GM23338 (cell line): Measurements from ENCODE around the gene RHO. TPM values are rescaled to one million over a fixed set of nuclear protein-coding genes. Genes with fewer than 3 reads are reported as not detected.

Experiments
- ATAC-seq: fragments of 200-7000 bp; cut with Tn5 transposase; 3 replicates; pipeline ENCODE4 v1.9.1; 2020
- DNase-seq: peaks from one replicate; pipeline ENCODE4 v3.0.0-alpha.2; 2015; ENCODE audit warnings: low spot score
- H2AFZ ChIP-seq: fragments of 200-600 bp; sonication (generic); 2 replicates; pipeline ENCODE4 v1.8.0; 2016; ENCODE audit warnings: antibody characterized with exemption, mild to moderate bottlenecking, moderate library complexity
- H3F3A ChIP-seq: fragments of 200-600 bp; sonication (generic); replicated peaks from 2 replicates; pipeline ENCODE4 v1.8.0; 2017; ENCODE audit warnings: antibody characterized with exemption, mixed run types, low read depth
- H3K27ac ChIP-seq: fragments of 200-600 bp; sonication (generic); 2 replicates; pipeline ENCODE4 v1.6.1; 2016; ENCODE audit warnings: low read depth
- H3K27me3 ChIP-seq: fragments of 200-600 bp; sonication (generic); 2 replicates; pipeline ENCODE4 v1.8.0; 2016; ENCODE audit warnings: mild to moderate bottlenecking, mixed run types, moderate library complexity; ENCODE audit not compliant: insufficient read depth
- H3K36me3 ChIP-seq: fragments of 200-600 bp; sonication (generic); 2 replicates; pipeline ENCODE4 v1.8.0; 2016; ENCODE audit warnings: mild to moderate bottlenecking; ENCODE audit not compliant: insufficient read depth
- H3K4me1 ChIP-seq: fragments of 200-600 bp; sonication (generic); 2 replicates; pipeline ENCODE4 v1.8.0; 2016; ENCODE audit warnings: mild to moderate bottlenecking, moderate library complexity; ENCODE audit not compliant: insufficient read depth
- H3K4me2 ChIP-seq: fragments of 200-600 bp; sonication (generic); 2 replicates; pipeline ENCODE4 v1.7.1; 2017; ENCODE audit warnings: mixed run types
- H3K4me3 ChIP-seq: fragments of 200-600 bp; sonication (generic); 2 replicates; pipeline ENCODE4 v1.6.1; 2016; ENCODE audit warnings: mixed run types
- H3K79me2 ChIP-seq: fragments of 200-600 bp; sonication (generic); replicated peaks from 2 replicates; pipeline ENCODE4 v1.8.0; 2017; ENCODE audit warnings: mild to moderate bottlenecking; ENCODE audit not compliant: insufficient read depth
- H3K9me2 ChIP-seq: fragments of 200-600 bp; sonication (generic); 2 replicates; pipeline ENCODE4 v1.8.0; 2017; ENCODE audit not compliant: insufficient read depth
- H4K20me1 ChIP-seq: fragments of 200-600 bp; sonication (generic); replicated peaks from 2 replicates; pipeline ENCODE4 v1.8.0; 2017; ENCODE audit warnings: mild to moderate bottlenecking; ENCODE audit not compliant: insufficient read depth
- H3K27ac Mint-ChIP-seq: 2 replicates; pipeline ENCODE4 v1.8.0; 2020; ENCODE audit warnings: inconsistent platforms, mild to moderate bottlenecking, moderate library complexity, mixed read lengths
- H3K27me3 Mint-ChIP-seq: 3 replicates; pipeline ENCODE4 v1.8.0; 2022; ENCODE audit warnings: low read depth, mild to moderate bottlenecking, moderate library complexity, mixed read lengths, inconsistent platforms; ENCODE audit not compliant: insufficient read depth, poor library complexity
- H3K36me3 Mint-ChIP-seq: 3 replicates; pipeline ENCODE4 v1.8.0; 2021; ENCODE audit warnings: low read depth, mild to moderate bottlenecking, inconsistent platforms, moderate library complexity, mixed read lengths
- H3K4me1 Mint-ChIP-seq: 3 replicates; pipeline ENCODE4 v1.8.0; 2020; ENCODE audit warnings: mild to moderate bottlenecking, inconsistent platforms, mixed read lengths
- H3K4me3 Mint-ChIP-seq: 3 replicates; pipeline ENCODE4 v1.8.0; 2021; ENCODE audit warnings: moderate library complexity, mild to moderate bottlenecking, inconsistent platforms, mixed read lengths
- H3K9me3 Mint-ChIP-seq: 3 replicates; pipeline ENCODE4 v1.8.0; 2020; ENCODE audit warnings: moderate library complexity, mild to moderate bottlenecking, inconsistent platforms, mixed read lengths
- CREB1 ChIP-seq: fragments of 250-450 bp; sonication (Bioruptor Pico); IDR thresholded peaks from 2 replicates; pipeline ENCODE4 v1.5.0; 2020; ENCODE audit warnings: low read depth, mild to moderate bottlenecking, moderate library complexity
- EZH2 ChIP-seq: fragments of 200-600 bp; sonication (generic); IDR thresholded peaks from one replicate; pipeline ENCODE4 v1.8.0; 2017; ENCODE audit warnings: antibody characterized with exemption, mild to moderate bottlenecking, low read depth; ENCODE audit not compliant: unreplicated experiment
- EZH2phosphoT487 ChIP-seq: fragments of 200-600 bp; sonication (generic); IDR thresholded peaks from one replicate; pipeline ENCODE4 v1.8.1; 2018; ENCODE audit warnings: antibody characterized with exemption; ENCODE audit not compliant: unreplicated experiment
- JUNB ChIP-seq: IDR thresholded peaks from one replicate; pipeline ENCODE4 v1.6.1; 2016; ENCODE audit warnings: antibody characterized with exemption; ENCODE audit not compliant: unreplicated experiment
- NANOG ChIP-seq: IDR thresholded peaks from 2 replicates; pipeline ENCODE4 v1.6.1; 2016; ENCODE audit warnings: antibody characterized with exemption, borderline replicate concordance
- POLR2AphosphoS5 ChIP-seq: IDR thresholded peaks from 2 replicates; pipeline ENCODE4 v1.6.1; 2016; ENCODE audit warnings: antibody characterized with exemption, low read depth
- STAT1 ChIP-seq: IDR thresholded peaks from one replicate; pipeline ENCODE4 v1.6.1; 2016; ENCODE audit warnings: antibody characterized with exemption; ENCODE audit not compliant: unreplicated experiment
- ZNF114 ChIP-seq: fragments of 250-450 bp; sonication (Bioruptor Pico); IDR thresholded peaks from 2 replicates; pipeline ENCODE4 v1.5.0; 2020; ENCODE audit warnings: mild to moderate bottlenecking, moderate library complexity
- ZNF331 ChIP-seq: fragments of 250-450 bp; sonication (Bioruptor Pico); IDR thresholded peaks from 2 replicates; pipeline ENCODE4 v1.5.0; 2020; ENCODE audit warnings: low read depth, mild to moderate bottlenecking, moderate library complexity
- polyA plus RNA-seq: library from polyadenylated mRNA; unstranded; fragments of >200 nt; fragmentation: Nextera tagmentation; extraction: Ambion mirVana; gene quantifications from 2 replicates; pipeline ENCODE4 v1.2.1, GENCODE V29; 2016
- total RNA-seq: library from RNA; depleted of rRNA; stranded (reverse); fragments of >200 nt; shearing (Covaris generic); gene quantifications from 2 replicates; pipeline ENCODE4 v1.2.3, GENCODE V29; 2014
- TF ChIP-seq, protein P1 (sequence below), 2 experiments: fragments of 200-600 bp in 1 of 2; sonication (generic) in 1 of 2; conservative IDR thresholded peaks; 2 replicates each; pipeline versions ENCODE4 v1.5.1 to v1.6.1; 2016 to 2017; ENCODE audit warnings: antibody characterized with exemption in 2 of 2, low read depth in 2 of 2, mild to moderate bottlenecking in 2 of 2, moderate library complexity in 1 of 2
- TF ChIP-seq, protein P2 (sequence below): IDR thresholded peaks from 2 replicates; pipeline ENCODE4 v1.6.1; 2016; ENCODE audit warnings: antibody characterized with exemption
- TF ChIP-seq, protein P3 (sequence below): fragments of 250-450 bp; sonication (Bioruptor Pico); IDR thresholded peaks from 2 replicates; pipeline ENCODE4 v1.5.0; 2020; ENCODE audit warnings: mild to moderate bottlenecking, moderate library complexity
- TF ChIP-seq, protein P4 (sequence below): IDR thresholded peaks from one replicate; pipeline ENCODE4 v1.6.1; 2018; ENCODE audit warnings: antibody characterized with exemption; ENCODE audit not compliant: unreplicated experiment

Gene RHO
- total and polyA plus RNA-seq, 2 experiments from 2014 or later = not detected

DNA sequence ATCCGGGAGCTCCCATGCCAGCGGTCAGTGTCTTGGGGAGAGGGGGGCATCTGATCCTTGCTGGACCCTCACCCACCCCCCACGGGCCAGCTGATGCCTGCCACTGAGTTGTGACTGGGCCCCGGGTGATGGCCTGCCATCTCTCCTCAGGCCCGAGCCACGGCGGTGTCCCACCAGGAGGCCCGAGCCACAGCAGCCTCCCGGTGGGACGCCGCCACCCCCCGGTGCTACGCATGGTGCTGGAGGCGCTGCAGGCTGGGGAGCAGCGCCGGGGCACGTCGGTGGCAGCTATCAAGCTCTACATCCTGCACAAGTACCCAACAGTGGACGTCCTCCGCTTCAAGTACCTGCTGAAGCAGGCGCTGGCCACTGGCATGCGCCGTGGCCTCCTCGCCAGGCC lies 18.8 kb downstream of the RHO start:
- H3F3A ChIP-seq = no peaks in the 10 kb centered on the region
- Mint-ChIP-seq H3K27ac (no peak overlapping the region), H3K36me3 (no peaks in the 10 kb centered on the region), H3K9me3 (no peaks in the 10 kb centered on the region), H3K27me3 (peaks cover 8% of the 10 kb centered on the region), H3K4me1 (peaks cover 8% of the 10 kb centered on the region), H3K4me3 (no peak overlapping the region)
- no peaks in the 10 kb centered on the region for H3K4me1 ChIP-seq
- no peaks in the 10 kb centered on the region for H3K36me3 ChIP-seq
- H3K4me2 ChIP-seq = no peak overlapping the region
- no peak for TF ChIP-seq EZH2phosphoT487
- TF ChIP-seq, protein P1, sequence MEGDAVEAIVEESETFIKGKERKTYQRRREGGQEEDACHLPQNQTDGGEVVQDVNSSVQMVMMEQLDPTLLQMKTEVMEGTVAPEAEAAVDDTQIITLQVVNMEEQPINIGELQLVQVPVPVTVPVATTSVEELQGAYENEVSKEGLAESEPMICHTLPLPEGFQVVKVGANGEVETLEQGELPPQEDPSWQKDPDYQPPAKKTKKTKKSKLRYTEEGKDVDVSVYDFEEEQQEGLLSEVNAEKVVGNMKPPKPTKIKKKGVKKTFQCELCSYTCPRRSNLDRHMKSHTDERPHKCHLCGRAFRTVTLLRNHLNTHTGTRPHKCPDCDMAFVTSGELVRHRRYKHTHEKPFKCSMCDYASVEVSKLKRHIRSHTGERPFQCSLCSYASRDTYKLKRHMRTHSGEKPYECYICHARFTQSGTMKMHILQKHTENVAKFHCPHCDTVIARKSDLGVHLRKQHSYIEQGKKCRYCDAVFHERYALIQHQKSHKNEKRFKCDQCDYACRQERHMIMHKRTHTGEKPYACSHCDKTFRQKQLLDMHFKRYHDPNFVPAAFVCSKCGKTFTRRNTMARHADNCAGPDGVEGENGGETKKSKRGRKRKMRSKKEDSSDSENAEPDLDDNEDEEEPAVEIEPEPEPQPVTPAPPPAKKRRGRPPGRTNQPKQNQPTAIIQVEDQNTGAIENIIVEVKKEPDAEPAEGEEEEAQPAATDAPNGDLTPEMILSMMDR (conservative IDR thresholded peaks at IDR 0.05; ENCODE audit: low read depth in 2 of 2) = no peak
- TF ChIP-seq ZNF331 (CRISPR knock-in tag) = no peak
- no peak for TF ChIP-seq EZH2
- TF ChIP-seq STAT1 = no peak
- no peak for TF ChIP-seq POLR2AphosphoS5
- TF ChIP-seq, protein P2, sequence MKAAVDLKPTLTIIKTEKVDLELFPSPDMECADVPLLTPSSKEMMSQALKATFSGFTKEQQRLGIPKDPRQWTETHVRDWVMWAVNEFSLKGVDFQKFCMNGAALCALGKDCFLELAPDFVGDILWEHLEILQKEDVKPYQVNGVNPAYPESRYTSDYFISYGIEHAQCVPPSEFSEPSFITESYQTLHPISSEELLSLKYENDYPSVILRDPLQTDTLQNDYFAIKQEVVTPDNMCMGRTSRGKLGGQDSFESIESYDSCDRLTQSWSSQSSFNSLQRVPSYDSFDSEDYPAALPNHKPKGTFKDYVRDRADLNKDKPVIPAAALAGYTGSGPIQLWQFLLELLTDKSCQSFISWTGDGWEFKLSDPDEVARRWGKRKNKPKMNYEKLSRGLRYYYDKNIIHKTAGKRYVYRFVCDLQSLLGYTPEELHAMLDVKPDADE = no peak
- no peak for TF ChIP-seq NANOG
- TF ChIP-seq ZNF114 (CRISPR knock-in tag) = no peak
- TF ChIP-seq, protein P3, sequence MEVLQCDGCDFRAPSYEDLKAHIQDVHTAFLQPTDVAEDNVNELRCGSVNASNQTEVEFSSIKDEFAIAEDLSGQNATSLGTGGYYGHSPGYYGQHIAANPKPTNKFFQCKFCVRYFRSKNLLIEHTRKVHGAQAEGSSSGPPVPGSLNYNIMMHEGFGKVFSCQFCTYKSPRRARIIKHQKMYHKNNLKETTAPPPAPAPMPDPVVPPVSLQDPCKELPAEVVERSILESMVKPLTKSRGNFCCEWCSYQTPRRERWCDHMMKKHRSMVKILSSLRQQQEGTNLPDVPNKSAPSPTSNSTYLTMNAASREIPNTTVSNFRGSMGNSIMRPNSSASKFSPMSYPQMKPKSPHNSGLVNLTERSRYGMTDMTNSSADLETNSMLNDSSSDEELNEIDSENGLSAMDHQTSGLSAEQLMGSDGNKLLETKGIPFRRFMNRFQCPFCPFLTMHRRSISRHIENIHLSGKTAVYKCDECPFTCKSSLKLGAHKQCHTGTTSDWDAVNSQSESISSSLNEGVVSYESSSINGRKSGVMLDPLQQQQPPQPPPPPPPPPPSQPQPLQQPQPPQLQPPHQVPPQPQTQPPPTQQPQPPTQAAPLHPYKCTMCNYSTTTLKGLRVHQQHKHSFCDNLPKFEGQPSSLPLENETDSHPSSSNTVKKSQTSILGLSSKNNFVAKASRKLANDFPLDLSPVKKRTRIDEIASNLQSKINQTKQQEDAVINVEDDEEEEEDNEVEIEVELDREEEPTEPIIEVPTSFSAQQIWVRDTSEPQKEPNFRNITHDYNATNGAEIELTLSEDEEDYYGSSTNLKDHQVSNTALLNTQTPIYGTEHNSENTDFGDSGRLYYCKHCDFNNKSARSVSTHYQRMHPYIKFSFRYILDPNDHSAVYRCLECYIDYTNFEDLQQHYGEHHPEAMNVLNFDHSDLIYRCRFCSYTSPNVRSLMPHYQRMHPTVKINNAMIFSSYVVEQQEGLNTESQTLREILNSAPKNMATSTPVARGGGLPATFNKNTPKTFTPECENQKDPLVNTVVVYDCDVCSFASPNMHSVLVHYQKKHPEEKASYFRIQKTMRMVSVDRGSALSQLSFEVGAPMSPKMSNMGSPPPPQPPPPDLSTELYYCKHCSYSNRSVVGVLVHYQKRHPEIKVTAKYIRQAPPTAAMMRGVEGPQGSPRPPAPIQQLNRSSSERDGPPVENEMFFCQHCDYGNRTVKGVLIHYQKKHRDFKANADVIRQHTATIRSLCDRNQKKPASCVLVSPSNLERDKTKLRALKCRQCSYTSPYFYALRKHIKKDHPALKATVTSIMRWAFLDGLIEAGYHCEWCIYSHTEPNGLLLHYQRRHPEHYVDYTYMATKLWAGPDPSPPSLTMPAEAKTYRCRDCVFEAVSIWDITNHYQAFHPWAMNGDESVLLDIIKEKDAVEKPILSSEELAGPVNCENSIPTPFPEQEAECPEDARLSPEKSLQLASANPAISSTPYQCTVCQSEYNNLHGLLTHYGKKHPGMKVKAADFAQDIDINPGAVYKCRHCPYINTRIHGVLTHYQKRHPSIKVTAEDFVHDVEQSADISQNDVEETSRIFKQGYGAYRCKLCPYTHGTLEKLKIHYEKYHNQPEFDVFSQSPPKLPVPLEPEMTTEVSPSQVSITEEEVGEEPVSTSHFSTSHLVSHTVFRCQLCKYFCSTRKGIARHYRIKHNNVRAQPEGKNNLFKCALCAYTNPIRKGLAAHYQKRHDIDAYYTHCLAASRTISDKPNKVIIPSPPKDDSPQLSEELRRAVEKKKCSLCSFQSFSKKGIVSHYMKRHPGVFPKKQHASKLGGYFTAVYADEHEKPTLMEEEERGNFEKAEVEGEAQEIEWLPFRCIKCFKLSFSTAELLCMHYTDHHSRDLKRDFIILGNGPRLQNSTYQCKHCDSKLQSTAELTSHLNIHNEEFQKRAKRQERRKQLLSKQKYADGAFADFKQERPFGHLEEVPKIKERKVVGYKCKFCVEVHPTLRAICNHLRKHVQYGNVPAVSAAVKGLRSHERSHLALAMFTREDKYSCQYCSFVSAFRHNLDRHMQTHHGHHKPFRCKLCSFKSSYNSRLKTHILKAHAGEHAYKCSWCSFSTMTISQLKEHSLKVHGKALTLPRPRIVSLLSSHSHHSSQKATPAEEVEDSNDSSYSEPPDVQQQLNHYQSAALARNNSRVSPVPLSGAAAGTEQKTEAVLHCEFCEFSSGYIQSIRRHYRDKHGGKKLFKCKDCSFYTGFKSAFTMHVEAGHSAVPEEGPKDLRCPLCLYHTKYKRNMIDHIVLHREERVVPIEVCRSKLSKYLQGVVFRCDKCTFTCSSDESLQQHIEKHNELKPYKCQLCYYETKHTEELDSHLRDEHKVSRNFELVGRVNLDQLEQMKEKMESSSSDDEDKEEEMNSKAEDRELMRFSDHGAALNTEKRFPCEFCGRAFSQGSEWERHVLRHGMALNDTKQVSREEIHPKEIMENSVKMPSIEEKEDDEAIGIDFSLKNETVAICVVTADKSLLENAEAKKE (CRISPR knock-in tag) = no peak
- TF ChIP-seq, protein P4, sequence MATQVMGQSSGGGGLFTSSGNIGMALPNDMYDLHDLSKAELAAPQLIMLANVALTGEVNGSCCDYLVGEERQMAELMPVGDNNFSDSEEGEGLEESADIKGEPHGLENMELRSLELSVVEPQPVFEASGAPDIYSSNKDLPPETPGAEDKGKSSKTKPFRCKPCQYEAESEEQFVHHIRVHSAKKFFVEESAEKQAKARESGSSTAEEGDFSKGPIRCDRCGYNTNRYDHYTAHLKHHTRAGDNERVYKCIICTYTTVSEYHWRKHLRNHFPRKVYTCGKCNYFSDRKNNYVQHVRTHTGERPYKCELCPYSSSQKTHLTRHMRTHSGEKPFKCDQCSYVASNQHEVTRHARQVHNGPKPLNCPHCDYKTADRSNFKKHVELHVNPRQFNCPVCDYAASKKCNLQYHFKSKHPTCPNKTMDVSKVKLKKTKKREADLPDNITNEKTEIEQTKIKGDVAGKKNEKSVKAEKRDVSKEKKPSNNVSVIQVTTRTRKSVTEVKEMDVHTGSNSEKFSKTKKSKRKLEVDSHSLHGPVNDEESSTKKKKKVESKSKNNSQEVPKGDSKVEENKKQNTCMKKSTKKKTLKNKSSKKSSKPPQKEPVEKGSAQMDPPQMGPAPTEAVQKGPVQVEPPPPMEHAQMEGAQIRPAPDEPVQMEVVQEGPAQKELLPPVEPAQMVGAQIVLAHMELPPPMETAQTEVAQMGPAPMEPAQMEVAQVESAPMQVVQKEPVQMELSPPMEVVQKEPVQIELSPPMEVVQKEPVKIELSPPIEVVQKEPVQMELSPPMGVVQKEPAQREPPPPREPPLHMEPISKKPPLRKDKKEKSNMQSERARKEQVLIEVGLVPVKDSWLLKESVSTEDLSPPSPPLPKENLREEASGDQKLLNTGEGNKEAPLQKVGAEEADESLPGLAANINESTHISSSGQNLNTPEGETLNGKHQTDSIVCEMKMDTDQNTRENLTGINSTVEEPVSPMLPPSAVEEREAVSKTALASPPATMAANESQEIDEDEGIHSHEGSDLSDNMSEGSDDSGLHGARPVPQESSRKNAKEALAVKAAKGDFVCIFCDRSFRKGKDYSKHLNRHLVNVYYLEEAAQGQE = no peak
- no peak for TF ChIP-seq JUNB
- no peak for TF ChIP-seq CREB1 (CRISPR knock-in tag)
- no peak overlapping the region for H2AFZ ChIP-seq
- H3K9me2 ChIP-seq = no peaks in the 10 kb centered on the region
- H4K20me1 ChIP-seq = no peaks in the 10 kb centered on the region
- no peak for ATAC-seq
- H3K27me3 ChIP-seq = no peaks in the 10 kb centered on the region
- H3K4me3 ChIP-seq = no peak overlapping the region
- no peak overlapping the region for H3K27ac ChIP-seq
- DNase-seq = no peak
- H3K79me2 ChIP-seq = no peaks in the 10 kb centered on the region
